Measurements from ENCODE around the gene ELMO2.

ELMO2 gene

DNA sequence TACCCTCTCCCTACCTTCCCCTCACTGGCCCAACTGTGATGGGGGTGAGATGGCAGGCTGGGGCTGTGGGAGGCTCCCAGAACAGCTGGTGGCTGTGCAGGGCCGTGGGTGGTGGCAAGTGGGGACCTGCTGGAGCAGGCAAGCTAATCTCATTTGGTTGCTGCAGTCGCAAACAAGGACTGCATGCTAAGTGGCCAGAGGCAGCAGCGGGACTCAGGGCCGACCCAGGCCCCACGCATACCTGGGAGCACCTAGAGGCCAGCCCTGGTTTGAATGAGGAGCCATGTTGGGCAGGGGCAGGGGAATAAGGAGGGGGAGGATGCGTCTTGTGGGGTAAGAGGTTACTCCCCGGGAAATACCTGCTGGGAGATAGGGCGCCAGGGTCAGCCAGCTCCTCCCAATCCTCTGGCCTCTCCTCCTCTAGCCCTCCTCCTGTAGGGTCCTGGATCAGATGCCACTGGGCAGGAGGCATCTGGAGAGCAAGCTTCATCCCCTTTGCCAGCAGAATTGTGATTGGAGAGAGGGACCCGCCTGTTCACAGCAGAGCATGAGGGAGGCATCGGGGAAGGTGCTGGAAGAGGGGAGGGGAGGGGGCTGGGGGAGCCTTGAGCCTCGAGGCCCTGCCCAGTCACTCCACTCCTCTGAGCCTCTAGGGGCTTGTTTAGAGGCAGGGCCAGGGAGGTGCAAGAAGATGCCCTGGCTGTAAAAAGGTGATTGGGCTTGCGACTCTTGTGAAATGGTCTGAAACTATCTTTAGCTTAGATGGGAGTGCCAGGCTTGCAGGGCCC is 73.8 kb downstream of the ELMO2 start:
- DNase-seq (ENCODE audit: low read depth): no peak

- DNase-seq (ENCODE audit: low read depth): no peak
Observed at GRCh38 chr20:46331611-46332361, 74.6 kb downstream of the ELMO2 start.

GRCh38 chr20:46330831-46331371 is 75.5 kb downstream of the ELMO2 start:
- no peak for DNase-seq (ENCODE audit: low read depth)

- no peak for DNase-seq (ENCODE audit: low read depth)
Observed at GRCh38 chr20:46330072-46330763, 76.2 kb downstream of the ELMO2 start.

- DNase-seq (ENCODE audit: low read depth): no peak
Observed at GRCh38 chr20:46328200-46328882, 78.1 kb downstream of the ELMO2 start.

DNA sequence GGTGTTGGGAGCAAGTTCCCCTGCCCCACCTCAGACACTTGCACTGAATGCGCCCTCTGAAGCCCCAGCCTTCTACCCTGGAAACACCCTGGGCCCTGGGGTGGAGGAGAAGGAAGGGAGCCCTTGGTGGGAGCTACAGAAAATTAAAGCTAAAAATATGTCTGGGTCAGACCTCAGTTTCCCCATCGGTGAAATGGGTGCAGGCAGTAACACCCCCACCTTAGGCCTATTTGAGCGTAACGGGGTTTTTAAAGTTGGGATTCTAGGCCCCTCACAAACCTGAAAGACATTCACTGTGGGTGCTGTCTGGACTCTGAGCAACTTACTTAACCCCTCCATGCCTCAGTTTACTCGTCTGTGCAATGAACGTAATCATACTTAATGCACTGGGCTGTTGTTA is 78.9 kb downstream of the ELMO2 start:
- DNase-seq (ENCODE audit: low read depth): no peak

DNA sequence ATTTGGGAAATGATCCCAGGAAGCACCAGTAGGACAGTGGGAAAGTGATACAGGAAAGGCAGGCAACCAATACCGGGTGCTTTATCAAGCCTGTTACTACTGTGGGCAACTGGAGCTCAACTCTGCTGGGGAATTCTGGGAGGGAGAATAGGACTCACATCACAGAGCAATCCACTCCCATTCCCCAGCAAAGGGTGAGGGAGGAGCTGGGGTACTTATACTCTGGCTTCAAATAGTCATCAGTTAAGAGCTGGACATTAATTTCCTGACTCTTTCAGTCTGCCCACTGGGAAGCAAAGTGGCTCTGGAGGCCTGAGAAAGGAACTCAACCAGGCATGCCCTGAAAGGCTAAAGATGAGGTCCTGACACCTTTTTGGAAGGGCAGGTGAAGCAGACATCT is 80.6 kb downstream of the ELMO2 start:
- DNase-seq (ENCODE audit: low read depth): no peak

DNA sequence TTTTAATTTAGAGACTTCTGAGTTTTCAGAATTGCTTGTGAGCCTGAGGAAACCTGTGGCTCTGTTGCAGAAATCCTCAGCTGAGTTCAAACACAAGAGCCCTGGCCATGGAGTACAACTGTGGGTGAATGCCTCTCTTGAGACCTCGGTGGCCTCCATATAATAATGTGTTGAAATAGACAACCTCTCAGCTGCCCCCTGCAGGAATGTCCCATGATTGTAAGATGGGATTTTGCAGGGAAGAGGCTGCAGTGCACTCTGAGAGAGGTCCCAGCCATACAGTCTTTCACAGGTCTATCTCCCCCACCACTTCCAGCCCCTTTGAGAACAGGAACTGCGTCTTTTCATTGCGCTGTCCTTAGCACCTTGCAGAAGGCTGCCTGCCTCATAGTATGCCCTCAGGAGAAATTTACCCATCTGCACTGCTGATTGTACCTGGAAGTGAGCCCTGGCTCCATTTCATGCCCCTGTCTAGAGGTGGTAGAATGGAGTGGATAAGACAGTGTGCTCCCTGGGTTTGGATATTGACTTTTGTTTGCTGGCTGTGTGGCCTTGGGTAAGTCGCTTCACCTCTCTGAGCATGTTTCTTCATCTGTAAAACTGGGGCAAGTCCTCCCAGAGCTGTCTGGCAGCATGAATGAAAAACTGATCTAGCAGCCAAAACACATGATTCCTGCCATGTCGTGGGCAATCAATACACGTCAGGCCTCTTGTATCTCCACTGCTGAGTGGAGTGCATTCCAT is 81.3 kb downstream of the ELMO2 start:
- no peak for DNase-seq (ENCODE audit: low read depth)

- DNase-seq (ENCODE audit: low read depth): no peak
Observed at GRCh38 chr20:46324379-46324778, 82.0 kb downstream of the ELMO2 start.

DNA sequence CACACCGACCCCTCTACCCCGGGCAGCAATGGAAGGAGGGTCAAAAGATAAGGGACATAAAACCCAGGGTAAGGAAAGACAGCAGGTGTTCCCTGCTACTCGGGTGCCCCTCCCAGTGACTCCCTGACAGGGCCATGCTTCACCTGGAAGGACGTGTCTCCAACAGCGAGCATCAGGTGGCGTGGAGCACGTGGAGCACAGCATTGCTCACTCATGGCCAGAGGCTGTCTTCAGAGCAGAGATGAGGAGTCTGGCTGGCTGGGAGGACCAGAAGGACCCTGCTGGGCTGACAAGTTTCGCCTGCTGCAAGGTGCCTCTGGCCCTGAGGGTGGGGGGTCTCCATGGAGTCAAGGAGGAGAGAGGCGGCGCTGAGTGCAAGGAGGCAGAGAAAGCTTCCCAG is 82.9 kb downstream of the ELMO2 start:
- no peak for DNase-seq (ENCODE audit: low read depth)

GRCh38 chr20:46322641-46323040 is 83.8 kb downstream of the ELMO2 start:
- DNase-seq (ENCODE audit: low read depth): no peak

DNA sequence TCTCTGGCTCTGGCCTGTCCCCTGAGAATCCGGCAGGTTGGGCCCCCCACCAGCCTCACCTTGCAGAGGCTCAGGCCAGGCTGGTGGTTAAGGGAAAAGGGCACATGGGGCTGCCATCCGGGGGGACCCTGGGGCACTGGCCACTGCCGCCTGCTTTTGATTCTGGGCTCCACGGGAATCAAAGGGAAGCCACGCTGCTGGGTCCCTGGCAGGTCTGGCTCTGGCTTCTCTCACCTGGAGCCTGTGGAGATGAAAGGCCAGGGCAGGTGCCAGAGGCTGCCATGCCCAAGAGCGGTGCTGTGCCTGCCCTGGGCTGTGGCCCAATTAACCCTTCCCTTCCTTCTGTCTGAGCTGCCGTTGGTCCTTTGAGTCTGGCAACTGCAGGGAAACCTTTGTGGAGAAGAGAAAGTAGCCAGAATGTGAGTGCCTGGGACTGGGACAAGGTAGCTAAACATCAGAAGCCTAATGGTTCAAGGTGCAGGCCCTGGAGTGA is 88.7 kb downstream of the ELMO2 start:
- no peak for DNase-seq (ENCODE audit: low read depth)

- DNase-seq (ENCODE audit: low read depth): no peak
Observed at GRCh38 chr20:46316984-46317684, 89.3 kb downstream of the ELMO2 start.
